HEK293T (cell line): ENCODE data around the gene KLF7.

Experiments used
- ARNT ChIP-seq: fragments of 450-650 bp; IDR thresholded peaks from 2 replicates; pipeline ENCODE4 v1.6.1; 2017; ENCODE audit warnings: mild to moderate bottlenecking
- BHLHE40 ChIP-seq: fragments of 450-650 bp; IDR thresholded peaks from 2 replicates; pipeline ENCODE4 v1.6.1; 2016; ENCODE audit warnings: mild to moderate bottlenecking, moderate library complexity, borderline replicate concordance
- ELF4 ChIP-seq: fragments of 450-650 bp; IDR thresholded peaks from 2 replicates; pipeline ENCODE4 v1.6.1; 2017; ENCODE audit warnings: antibody characterized with exemption
- L3MBTL2 ChIP-seq: fragments of 450-650 bp; conservative IDR thresholded peaks from 2 replicates; pipeline ENCODE4 v1.6.1; 2016; ENCODE audit warnings: mild to moderate bottlenecking
- LEF1 ChIP-seq: fragments of 450-650 bp; IDR thresholded peaks from 2 replicates; pipeline ENCODE4 v1.6.1; 2017; ENCODE audit warnings: mild to moderate bottlenecking, borderline replicate concordance
- NFRKB ChIP-seq: fragments of 450-650 bp; IDR thresholded peaks from 2 replicates; pipeline ENCODE4 v1.6.1; 2016; ENCODE audit warnings: mild to moderate bottlenecking, moderate library complexity
- SP1 ChIP-seq: fragments of 450-650 bp; IDR thresholded peaks from 2 replicates; pipeline ENCODE4 v1.6.1; 2017
- SUZ12 ChIP-seq: fragments of 450-650 bp; IDR thresholded peaks from 2 replicates; pipeline ENCODE4 v1.6.1; 2016; ENCODE audit warnings: mild to moderate bottlenecking
- TARDBP ChIP-seq: fragments of 450-650 bp; IDR thresholded peaks from 2 replicates; pipeline ENCODE4 v1.6.1; 2016
- ZNF384 ChIP-seq: fragments of 450-650 bp; IDR thresholded peaks from 2 replicates; pipeline ENCODE4 v1.6.1; 2016
- TF ChIP-seq, protein P1 (sequence below): fragments of 450-650 bp; IDR thresholded peaks from 2 replicates; pipeline ENCODE4 v1.6.1; 2016

GRCh38 chr2:207107551-207107950 lies 58.2 kb downstream of the KLF7 start:
- TF ChIP-seq SUZ12 (no peak), L3MBTL2 (no peak), SP1 (no peak), BHLHE40 (no peak), ELF4 (no peak), NFRKB (no peak), LEF1 (no peak), ZNF384 (no peak), ARNT (no peak), TARDBP (no peak)
- TF ChIP-seq, protein P1, sequence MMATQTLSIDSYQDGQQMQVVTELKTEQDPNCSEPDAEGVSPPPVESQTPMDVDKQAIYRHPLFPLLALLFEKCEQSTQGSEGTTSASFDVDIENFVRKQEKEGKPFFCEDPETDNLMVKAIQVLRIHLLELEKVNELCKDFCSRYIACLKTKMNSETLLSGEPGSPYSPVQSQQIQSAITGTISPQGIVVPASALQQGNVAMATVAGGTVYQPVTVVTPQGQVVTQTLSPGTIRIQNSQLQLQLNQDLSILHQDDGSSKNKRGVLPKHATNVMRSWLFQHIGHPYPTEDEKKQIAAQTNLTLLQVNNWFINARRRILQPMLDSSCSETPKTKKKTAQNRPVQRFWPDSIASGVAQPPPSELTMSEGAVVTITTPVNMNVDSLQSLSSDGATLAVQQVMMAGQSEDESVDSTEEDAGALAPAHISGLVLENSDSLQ = no peak
